Measurements from ENCODE around the gene EML4. TPM values are rescaled to one million over a fixed set of nuclear protein-coding genes. Genes with fewer than 3 reads are reported as not detected.
A peak's percentile ranks its signal among the peaks of the same experiment; 100 is the strongest.

EML4 gene
- total RNA-seq, 1 donor from 2014 or later, result 50.8 TPM

DNA sequence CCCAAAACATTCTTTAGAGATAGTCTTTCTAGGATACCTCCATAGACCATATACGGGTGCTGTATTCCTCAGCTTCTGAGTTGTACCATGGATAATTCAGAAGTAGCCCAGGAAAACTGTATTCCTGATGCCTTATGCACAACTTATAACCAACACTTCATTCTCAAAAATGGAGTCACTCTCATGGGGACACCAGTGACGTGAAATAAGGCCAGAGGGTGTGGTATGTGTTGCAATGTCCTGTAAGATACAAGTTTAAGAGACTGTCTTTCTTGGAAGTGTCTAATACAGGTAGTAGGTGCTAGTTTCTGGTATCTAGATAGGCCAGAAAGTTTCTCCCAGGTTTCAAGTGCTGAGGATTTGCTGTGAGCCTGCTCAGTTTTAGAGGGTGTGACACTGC lies 155.8 kb downstream of the EML4 start:
- Mint-ChIP-seq H3K4me1 (ENCODE audit: low read depth, unreplicated experiment) (no peaks in the 10 kb centered on the region), H3K27ac (ENCODE audit: unreplicated experiment) (no peak overlapping the region), H3K9me3 (ENCODE audit: unreplicated experiment) (no peaks in the 10 kb centered on the region), H3K36me3 (ENCODE audit: unreplicated experiment) (no peaks in the 10 kb centered on the region), H3K4me3 (ENCODE audit: unreplicated experiment) (no peak overlapping the region), H3K27me3 (ENCODE audit: unreplicated experiment) (no peaks in the 10 kb centered on the region)
- TF ChIP-seq, protein P1, sequence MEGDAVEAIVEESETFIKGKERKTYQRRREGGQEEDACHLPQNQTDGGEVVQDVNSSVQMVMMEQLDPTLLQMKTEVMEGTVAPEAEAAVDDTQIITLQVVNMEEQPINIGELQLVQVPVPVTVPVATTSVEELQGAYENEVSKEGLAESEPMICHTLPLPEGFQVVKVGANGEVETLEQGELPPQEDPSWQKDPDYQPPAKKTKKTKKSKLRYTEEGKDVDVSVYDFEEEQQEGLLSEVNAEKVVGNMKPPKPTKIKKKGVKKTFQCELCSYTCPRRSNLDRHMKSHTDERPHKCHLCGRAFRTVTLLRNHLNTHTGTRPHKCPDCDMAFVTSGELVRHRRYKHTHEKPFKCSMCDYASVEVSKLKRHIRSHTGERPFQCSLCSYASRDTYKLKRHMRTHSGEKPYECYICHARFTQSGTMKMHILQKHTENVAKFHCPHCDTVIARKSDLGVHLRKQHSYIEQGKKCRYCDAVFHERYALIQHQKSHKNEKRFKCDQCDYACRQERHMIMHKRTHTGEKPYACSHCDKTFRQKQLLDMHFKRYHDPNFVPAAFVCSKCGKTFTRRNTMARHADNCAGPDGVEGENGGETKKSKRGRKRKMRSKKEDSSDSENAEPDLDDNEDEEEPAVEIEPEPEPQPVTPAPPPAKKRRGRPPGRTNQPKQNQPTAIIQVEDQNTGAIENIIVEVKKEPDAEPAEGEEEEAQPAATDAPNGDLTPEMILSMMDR (IDR thresholded peaks at IDR 0.05; ENCODE audit: partially characterized antibody, unreplicated experiment), result no peak
- DNase-seq, result no peak

DNA sequence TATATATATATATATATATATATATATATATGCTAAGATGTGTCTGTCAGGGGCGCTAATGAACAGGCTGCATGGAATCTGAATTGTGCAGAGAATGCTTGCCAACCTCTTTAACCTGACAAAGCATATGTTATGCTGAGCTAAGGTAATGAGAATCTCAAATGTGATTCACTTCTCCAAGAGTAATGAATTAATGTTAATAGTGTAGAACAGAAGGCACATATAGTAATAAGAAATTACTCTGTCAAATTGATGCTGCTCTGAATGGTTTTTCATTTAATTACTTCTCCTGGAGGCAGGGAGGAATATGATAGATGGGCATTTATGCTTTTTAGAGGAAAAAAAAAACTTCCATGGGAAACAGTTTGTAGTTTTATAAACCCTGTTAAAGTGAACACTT lies 156.5 kb downstream of the EML4 start:
- H3K36me3 Mint-ChIP-seq (ENCODE audit: unreplicated experiment), result no peaks in the 10 kb centered on the region
- H3K27me3 Mint-ChIP-seq (ENCODE audit: unreplicated experiment), result no peaks in the 10 kb centered on the region
- no peak overlapping the region for H3K27ac Mint-ChIP-seq (ENCODE audit: unreplicated experiment)
- no peak for DNase-seq
- TF ChIP-seq, protein P1 (IDR thresholded peaks at IDR 0.05; ENCODE audit: partially characterized antibody, unreplicated experiment), result no peak
- H3K9me3 Mint-ChIP-seq (ENCODE audit: unreplicated experiment), result no peaks in the 10 kb centered on the region
- H3K4me1 Mint-ChIP-seq (ENCODE audit: low read depth, unreplicated experiment), result no peaks in the 10 kb centered on the region
- no peak overlapping the region for H3K4me3 Mint-ChIP-seq (ENCODE audit: unreplicated experiment)

DNA sequence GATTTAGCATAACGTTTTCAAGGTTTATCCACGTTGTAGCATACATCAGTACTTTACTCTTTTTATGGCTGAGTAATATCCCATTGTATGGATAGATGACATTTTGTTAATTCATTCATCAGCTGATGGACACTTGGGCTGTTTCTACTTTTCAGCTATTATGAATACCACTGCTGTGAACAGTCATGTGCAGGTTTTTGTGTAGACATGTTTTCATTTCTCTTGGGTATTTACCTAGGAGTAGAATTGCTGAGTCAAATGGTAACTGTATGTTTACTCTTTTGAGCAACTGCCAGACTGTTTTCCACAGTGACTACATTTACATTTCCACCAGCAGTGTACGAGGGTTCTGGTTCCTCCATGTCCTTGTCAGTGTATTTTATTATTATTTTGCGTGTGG lies 158.0 kb downstream of the EML4 start:
- DNase-seq, result no peak

DNA sequence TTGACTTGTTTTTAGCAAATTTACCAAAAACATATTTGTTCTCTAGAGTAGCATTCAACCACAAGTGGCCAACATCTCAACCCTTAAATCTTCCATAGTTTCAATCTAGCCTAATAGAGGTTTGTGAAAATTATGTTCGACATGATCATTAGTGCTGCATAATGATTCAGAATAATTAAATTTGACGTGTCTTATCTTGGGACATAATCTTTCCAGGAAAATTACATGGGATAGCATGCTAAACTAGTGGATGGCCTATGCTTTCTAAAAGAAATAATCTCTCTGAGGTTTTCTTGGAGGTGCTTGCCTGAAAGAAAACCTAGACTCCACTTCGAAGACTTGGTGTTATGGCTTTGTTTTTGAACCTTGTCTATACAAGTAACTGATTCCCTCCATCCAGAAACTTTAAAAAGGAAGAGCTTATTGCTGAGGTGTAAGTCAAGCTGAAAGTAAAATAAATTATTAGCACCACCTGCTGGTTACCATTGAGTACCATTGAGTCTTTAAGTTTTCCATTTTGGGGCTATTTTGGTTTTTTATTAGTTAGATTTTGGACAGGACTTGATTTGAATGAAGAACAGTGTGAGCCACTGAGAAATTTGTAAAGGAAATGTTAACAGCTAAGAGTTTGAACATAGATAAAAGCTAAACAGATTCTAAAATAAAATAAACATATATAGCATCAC lies 159.1 kb downstream of the EML4 start:
- no peaks in the 10 kb centered on the region for H3K4me1 Mint-ChIP-seq (ENCODE audit: low read depth, unreplicated experiment)
- H3K27me3 Mint-ChIP-seq (ENCODE audit: unreplicated experiment), result no peaks in the 10 kb centered on the region
- no peak overlapping the region for H3K27ac Mint-ChIP-seq (ENCODE audit: unreplicated experiment)
- no peaks in the 10 kb centered on the region for H3K9me3 Mint-ChIP-seq (ENCODE audit: unreplicated experiment)
- TF ChIP-seq, protein P1 (IDR thresholded peaks at IDR 0.05; ENCODE audit: partially characterized antibody, unreplicated experiment), result peak; percentile 52
- no peaks in the 10 kb centered on the region for H3K36me3 Mint-ChIP-seq (ENCODE audit: unreplicated experiment)
- no peak overlapping the region for H3K4me3 Mint-ChIP-seq (ENCODE audit: unreplicated experiment)
- no peak for DNase-seq

More for the DNA sequence above, 158.0 kb downstream of the EML4 start:
- TF ChIP-seq, protein P1 (IDR thresholded peaks at IDR 0.05; ENCODE audit: partially characterized antibody, unreplicated experiment), result no peak
- Mint-ChIP-seq H3K27ac (ENCODE audit: unreplicated experiment) (no peak overlapping the region), H3K4me1 (ENCODE audit: low read depth, unreplicated experiment) (no peaks in the 10 kb centered on the region), H3K36me3 (ENCODE audit: unreplicated experiment) (no peaks in the 10 kb centered on the region), H3K4me3 (ENCODE audit: unreplicated experiment) (no peak overlapping the region), H3K9me3 (ENCODE audit: unreplicated experiment) (no peaks in the 10 kb centered on the region), H3K27me3 (ENCODE audit: unreplicated experiment) (no peaks in the 10 kb centered on the region)

DNA sequence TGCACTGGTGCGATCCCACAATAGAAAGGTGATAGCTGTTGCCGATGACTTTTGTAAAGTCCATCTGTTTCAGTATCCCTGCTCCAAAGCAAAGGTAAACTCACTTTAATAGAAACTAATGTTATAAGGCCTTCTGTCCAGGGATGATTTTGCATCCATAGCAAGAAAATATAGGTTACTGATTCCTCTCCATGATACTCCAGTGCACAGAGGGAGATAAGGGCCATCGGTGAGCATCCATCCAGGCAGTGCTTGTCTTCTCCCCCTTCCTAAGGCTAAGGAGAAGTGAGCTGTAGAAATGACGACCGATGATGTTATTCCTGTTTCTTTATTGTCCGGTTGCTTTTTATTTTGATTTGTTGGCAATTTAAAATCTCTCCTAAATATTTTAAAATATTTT lies 159.8 kb downstream of the EML4 start:
- H3K36me3 Mint-ChIP-seq (ENCODE audit: unreplicated experiment), result no peaks in the 10 kb centered on the region
- no peaks in the 10 kb centered on the region for H3K27me3 Mint-ChIP-seq (ENCODE audit: unreplicated experiment)
- H3K4me1 Mint-ChIP-seq (ENCODE audit: low read depth, unreplicated experiment), result no peaks in the 10 kb centered on the region
- no peak for DNase-seq
- no peak overlapping the region for H3K27ac Mint-ChIP-seq (ENCODE audit: unreplicated experiment)
- H3K4me3 Mint-ChIP-seq (ENCODE audit: unreplicated experiment), result no peak overlapping the region
- TF ChIP-seq, protein P1 (IDR thresholded peaks at IDR 0.05; ENCODE audit: partially characterized antibody, unreplicated experiment), result no peak
- H3K9me3 Mint-ChIP-seq (ENCODE audit: unreplicated experiment), result no peaks in the 10 kb centered on the region
